Ishikawa (cell line): ENCODE results near the gene GTPBP10.

ENCODE experiments used
- CEBPB ChIP-seq: IDR thresholded peaks from 2 replicates; pipeline ENCODE4 v1.6.1; 2012
- CREB1 ChIP-seq: IDR thresholded peaks from 2 replicates; pipeline ENCODE4 v1.6.1; 2012; ENCODE audit warnings: low read depth
- EGR1 ChIP-seq: IDR thresholded peaks from 2 replicates; pipeline ENCODE4 v1.6.1; 2012
- EP300 ChIP-seq: IDR thresholded peaks from 2 replicates; pipeline ENCODE4 v1.6.1; 2012; ENCODE audit warnings: borderline replicate concordance
- FOXM1 ChIP-seq: IDR thresholded peaks from 2 replicates; pipeline ENCODE4 v1.6.1; 2012; ENCODE audit warnings: low read depth, borderline replicate concordance
- NFIC ChIP-seq: IDR thresholded peaks from 2 replicates; pipeline ENCODE4 v1.6.1; 2012
- RAD21 ChIP-seq: IDR thresholded peaks from 2 replicates; pipeline ENCODE4 v1.6.1; 2012; ENCODE audit warnings: low read depth
- TAF1 ChIP-seq: IDR thresholded peaks from 2 replicates; pipeline ENCODE4 v1.6.1; 2012; ENCODE audit warnings: low read depth, mild to moderate bottlenecking
- TCF12 ChIP-seq: IDR thresholded peaks from 2 replicates; pipeline ENCODE4 v1.6.1; 2012; ENCODE audit warnings: low read depth
- TEAD4 ChIP-seq: IDR thresholded peaks from 2 replicates; pipeline ENCODE4 v1.6.1; 2012
- YY1 ChIP-seq: IDR thresholded peaks from 2 replicates; pipeline ENCODE4 v1.6.1; 2012; ENCODE audit warnings: low read depth
- ZBTB7A ChIP-seq: IDR thresholded peaks from 2 replicates; pipeline ENCODE4 v1.6.1; 2012; ENCODE audit warnings: low read depth
- TF ChIP-seq, protein P1 (sequence below): IDR thresholded peaks from 2 replicates; pipeline ENCODE4 v1.6.1; 2012
- TF ChIP-seq, protein P2 (sequence below): IDR thresholded peaks from 2 replicates; pipeline ENCODE4 v1.6.1; 2012
- TF ChIP-seq, protein P3 (sequence below): IDR thresholded peaks from 2 replicates; pipeline ENCODE4 v1.6.1; 2012; ENCODE audit warnings: low read depth, mild to moderate bottlenecking

The GTPBP10 gene

DNA sequence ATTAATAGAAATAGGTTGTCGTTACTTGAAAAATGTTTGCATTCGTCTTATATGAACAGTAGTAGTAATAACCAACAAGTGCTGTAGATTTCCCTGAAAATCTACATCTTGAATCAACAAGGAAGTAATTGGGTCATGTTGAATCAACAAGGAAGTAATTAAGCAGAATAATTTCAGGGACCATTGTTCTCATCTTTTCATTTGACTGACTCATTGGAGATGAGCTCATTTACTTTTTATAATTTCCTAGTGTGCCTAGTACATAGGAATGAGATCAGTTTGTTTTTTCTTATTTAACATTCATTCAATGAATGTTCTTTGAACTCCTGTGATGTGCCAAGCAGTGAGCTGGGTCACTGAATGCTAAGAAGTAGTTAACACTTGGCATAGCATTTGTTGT lies 65.0 kb downstream of the GTPBP10 start:
- no peak for TF ChIP-seq TAF1

DNA sequence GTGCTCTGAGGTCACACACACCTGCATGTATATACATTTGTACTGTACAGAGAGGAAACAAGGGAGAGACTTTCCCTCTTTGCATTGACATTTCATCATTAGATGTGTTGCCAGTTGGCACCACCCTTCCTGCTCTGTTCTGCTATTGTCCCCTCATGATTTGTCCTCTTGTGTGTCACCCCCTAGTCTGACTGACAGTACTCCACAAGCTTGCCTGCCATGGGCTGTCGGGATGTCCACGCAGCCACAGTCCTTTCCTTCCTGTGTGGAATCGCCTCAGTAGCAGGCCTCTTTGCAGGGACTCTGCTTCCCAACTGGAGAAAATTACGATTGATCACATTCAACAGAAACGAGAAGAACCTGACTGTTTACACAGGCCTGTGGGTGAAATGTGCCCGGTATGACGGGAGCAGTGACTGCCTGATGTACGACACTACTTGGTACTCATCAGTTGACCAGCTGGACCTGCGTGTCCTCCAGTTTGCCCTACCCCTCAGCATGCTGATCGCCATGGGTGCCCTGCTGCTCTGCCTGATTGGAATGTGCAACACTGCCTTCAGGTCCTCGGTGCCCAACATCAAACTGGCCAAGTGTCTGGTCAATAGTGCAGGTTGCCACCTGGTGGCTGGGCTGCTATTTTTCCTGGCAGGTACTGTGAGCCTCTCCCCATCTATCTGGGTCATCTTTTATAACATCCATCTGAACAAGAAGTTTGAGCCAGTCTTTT lies 66.1 kb downstream of the GTPBP10 start:
- TF ChIP-seq RAD21: peak; percentile 49
- TF ChIP-seq TCF12: no peak

DNA sequence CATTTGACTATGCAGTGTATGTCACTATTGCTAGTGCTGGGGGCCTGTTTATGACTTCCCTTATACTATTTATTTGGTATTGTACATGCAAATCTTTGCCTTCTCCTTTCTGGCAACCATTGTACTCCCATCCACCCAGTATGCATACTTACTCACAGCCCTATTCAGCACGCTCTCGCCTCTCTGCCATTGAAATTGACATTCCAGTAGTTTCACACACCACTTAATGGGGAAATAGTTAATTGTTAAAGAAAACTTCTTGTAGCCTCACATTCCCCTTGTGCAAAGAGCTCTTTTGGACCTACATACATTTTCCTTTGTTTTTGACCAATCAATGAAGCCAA lies 66.6 kb downstream of the GTPBP10 start:
- TF ChIP-seq EGR1: no peak

DNA sequence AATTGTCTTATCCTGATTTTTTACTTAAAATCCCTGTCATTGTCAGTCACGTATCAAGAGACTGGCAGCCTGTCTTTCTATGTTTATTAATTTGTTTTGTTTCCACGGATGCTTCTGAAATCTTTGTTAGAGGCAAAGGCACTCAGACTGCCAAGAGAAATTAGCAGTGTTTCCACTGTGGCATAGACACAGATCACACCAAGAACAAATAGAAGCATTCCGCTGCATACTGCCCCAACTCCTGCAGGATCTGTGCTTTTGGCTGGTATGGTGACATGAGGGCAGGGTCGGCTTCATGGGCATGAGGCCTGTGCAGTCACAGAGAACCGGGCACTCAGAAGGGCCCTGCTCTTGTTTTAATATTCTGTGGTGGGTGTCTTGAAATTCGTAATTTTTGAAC lies 75.1 kb downstream of the GTPBP10 start:
- TF ChIP-seq TAF1 (no peak), CREB1 (no peak), YY1 (no peak), CEBPB (no peak), ZBTB7A (no peak), RAD21 (no peak), EP300 (no peak)
- TF ChIP-seq, protein P1, sequence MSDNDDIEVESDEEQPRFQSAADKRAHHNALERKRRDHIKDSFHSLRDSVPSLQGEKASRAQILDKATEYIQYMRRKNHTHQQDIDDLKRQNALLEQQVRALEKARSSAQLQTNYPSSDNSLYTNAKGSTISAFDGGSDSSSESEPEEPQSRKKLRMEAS: no peak

DNA sequence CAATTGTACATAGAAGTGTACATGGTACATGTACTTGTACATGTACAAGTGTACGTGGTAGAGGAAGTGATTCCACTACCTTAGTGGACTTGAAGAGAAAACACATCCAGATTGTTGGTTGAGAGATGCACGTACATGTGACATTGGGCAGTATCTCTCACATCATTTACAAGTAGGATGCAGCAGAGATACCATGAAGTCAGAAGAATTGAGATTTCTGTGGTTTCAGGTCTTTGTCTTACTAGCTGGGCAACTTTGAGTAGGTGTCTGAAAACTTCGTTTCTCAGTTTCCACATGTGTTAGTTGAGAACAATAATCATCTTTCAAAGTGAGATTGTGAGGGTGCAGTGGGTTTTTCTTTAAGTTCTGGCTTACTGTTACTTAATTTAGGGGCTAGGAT lies 78.2 kb downstream of the GTPBP10 start:
- no peak for TF ChIP-seq NFIC

DNA sequence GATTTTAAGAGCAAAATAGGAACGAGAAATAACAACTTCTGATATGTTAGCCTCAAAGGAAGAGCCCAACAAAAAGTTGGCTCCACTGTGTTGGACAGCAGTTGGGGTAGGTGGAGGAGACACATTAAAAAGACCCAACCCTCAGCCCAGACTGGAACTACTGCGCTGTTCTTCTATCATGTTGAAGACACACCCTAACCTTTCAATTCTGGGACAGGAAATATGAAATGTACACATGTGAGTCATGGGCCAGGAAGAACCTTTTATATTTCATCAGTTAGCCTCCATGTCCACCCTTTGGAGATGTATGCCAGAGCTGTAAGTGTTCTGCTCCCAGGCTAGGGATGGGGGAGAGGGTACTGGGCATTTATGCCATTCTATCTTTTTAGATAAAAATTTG lies 78.9 kb downstream of the GTPBP10 start:
- TF ChIP-seq TAF1 (no peak), TEAD4 (no peak), ZBTB7A (no peak), FOXM1 (no peak), CEBPB (no peak), YY1 (no peak), CREB1 (no peak), RAD21 (no peak), EGR1 (no peak), NFIC (no peak), TCF12 (no peak), EP300 (no peak)
- TF ChIP-seq, protein P1: no peak
- TF ChIP-seq, protein P2, sequence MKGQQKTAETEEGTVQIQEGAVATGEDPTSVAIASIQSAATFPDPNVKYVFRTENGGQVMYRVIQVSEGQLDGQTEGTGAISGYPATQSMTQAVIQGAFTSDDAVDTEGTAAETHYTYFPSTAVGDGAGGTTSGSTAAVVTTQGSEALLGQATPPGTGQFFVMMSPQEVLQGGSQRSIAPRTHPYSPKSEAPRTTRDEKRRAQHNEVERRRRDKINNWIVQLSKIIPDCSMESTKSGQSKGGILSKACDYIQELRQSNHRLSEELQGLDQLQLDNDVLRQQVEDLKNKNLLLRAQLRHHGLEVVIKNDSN: no peak
- TF ChIP-seq, protein P3, sequence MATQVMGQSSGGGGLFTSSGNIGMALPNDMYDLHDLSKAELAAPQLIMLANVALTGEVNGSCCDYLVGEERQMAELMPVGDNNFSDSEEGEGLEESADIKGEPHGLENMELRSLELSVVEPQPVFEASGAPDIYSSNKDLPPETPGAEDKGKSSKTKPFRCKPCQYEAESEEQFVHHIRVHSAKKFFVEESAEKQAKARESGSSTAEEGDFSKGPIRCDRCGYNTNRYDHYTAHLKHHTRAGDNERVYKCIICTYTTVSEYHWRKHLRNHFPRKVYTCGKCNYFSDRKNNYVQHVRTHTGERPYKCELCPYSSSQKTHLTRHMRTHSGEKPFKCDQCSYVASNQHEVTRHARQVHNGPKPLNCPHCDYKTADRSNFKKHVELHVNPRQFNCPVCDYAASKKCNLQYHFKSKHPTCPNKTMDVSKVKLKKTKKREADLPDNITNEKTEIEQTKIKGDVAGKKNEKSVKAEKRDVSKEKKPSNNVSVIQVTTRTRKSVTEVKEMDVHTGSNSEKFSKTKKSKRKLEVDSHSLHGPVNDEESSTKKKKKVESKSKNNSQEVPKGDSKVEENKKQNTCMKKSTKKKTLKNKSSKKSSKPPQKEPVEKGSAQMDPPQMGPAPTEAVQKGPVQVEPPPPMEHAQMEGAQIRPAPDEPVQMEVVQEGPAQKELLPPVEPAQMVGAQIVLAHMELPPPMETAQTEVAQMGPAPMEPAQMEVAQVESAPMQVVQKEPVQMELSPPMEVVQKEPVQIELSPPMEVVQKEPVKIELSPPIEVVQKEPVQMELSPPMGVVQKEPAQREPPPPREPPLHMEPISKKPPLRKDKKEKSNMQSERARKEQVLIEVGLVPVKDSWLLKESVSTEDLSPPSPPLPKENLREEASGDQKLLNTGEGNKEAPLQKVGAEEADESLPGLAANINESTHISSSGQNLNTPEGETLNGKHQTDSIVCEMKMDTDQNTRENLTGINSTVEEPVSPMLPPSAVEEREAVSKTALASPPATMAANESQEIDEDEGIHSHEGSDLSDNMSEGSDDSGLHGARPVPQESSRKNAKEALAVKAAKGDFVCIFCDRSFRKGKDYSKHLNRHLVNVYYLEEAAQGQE: no peak

DNA sequence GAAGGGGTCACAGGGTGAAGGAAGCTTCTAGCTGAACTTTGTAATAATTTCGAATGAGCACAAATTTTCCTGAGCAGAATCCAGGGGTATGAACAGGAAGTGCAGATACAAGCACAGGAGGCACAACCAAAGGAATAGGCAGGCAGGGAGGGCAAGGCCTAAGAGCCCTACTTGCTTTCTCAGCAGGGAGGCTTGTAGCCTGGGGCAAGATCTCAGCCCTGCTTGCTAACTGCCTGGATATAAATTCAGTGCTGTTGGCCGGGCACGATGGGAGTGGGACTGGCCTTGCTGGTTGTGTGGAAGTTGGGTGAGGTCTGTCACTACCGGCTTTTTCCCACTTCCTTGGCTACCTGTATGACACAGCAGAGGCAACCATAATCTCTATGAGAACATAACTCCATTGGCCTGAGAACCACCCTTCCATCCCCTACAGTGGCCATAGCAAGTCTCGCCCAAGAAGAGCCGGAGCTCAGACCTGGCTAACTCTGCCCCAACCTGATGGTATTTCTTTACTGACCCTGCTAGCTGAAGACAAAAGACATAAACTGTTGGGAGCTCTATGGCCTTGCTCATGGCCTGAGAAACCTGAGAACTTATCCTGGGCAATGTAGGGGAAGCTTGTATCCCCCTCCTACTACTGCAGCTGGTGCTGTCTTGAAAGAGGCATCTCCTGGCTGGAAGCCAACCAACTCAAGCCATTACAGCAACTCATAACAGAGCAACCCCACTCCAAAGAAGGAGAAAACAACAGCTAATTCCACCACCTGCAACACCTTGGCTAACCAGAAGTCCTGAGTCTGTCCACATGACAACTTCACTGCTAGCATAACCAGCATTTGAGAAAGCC lies 84.3 kb downstream of the GTPBP10 start:
- no peak for TF ChIP-seq YY1
- no peak for TF ChIP-seq TAF1
- no peak for TF ChIP-seq CEBPB
- TF ChIP-seq, protein P3: no peak
- TF ChIP-seq TCF12: no peak
- TF ChIP-seq ZBTB7A: no peak
- TF ChIP-seq, protein P1: no peak
- no peak for TF ChIP-seq CREB1
- no peak for TF ChIP-seq NFIC
- no peak for TF ChIP-seq TEAD4
- no peak for TF ChIP-seq EGR1
- TF ChIP-seq RAD21: no peak
